Measurements from ENCODE around the gene MIER1.

Gene MIER1

GRCh38 chr1:66924756-66925557, at the start of gene MIER1, which contains the start of gene DNAI4:
MIER1 (plus strand) TSS chr1:66924990; CDS start chr1:66925029, 39 bp downstream.
DNAI4 (minus strand) TSS chr1:66924856; CDS start chr1:66924831, 25 bp downstream.
- H3K79me2 ChIP-seq (ENCODE audit: insufficient read depth, low read depth): peaks cover 64% of the 10 kb centered on the region
- peak within 1 kb of the TSS; percentile 36 for H2AFZ ChIP-seq (ENCODE audit: low read depth)
- H4K20me1 ChIP-seq (ENCODE audit: insufficient read depth): no peaks in the 10 kb centered on the region
- H3K4me1 ChIP-seq (ENCODE audit: low read depth, poor library complexity, severe bottlenecking): peaks cover 39% of the 10 kb centered on the region
- H3K9ac ChIP-seq: peak within 1 kb of the TSS; percentile 92
- H3K27ac ChIP-seq: peak within 1 kb of the TSS; percentile 98
- peak within 1 kb of the TSS; percentile 36 for H3K4me3 ChIP-seq (IDR thresholded peaks at IDR 0.05; ENCODE audit: insufficient read depth, low read depth, low read length)
- no peak for TF ChIP-seq CTCF (conservative IDR thresholded peaks at IDR 0.05; ENCODE audit: low read depth, low read length)
- H3K36me3 ChIP-seq (ENCODE audit: insufficient read depth): no peaks in the 10 kb centered on the region
- peak within 1 kb of the TSS; percentile 89 for H3K4me2 ChIP-seq
- H3K27me3 ChIP-seq (ENCODE audit: insufficient read depth, low read depth): no peaks in the 10 kb centered on the region

GRCh38 chr1:66876664-66877063, 48.1 kb upstream of the MIER1 start:
- Histone ChIP-seq H4K20me1 (ENCODE audit: insufficient read depth) (no peaks in the 10 kb centered on the region), H3K27ac (no peak overlapping the region), H3K27me3 (ENCODE audit: insufficient read depth, low read depth) (no peaks in the 10 kb centered on the region), H3K4me1 (ENCODE audit: low read depth, poor library complexity, severe bottlenecking) (no peaks in the 10 kb centered on the region), H3K79me2 (ENCODE audit: insufficient read depth, low read depth) (no peaks in the 10 kb centered on the region), H3K4me3 (IDR thresholded peaks at IDR 0.05; ENCODE audit: insufficient read depth, low read depth, low read length) (no peak overlapping the region), H2AFZ (ENCODE audit: low read depth) (no peak overlapping the region), H3K36me3 (ENCODE audit: insufficient read depth) (no peaks in the 10 kb centered on the region), H3K4me2 (no peak overlapping the region), H3K9ac (no peak overlapping the region)
- TF ChIP-seq CTCF (conservative IDR thresholded peaks at IDR 0.05; ENCODE audit: low read depth, low read length): no peak

- no peaks in the 10 kb centered on the region for H3K79me2 ChIP-seq (ENCODE audit: insufficient read depth, low read depth)
- no peaks in the 10 kb centered on the region for H4K20me1 ChIP-seq (ENCODE audit: insufficient read depth)
- H3K27me3 ChIP-seq (ENCODE audit: insufficient read depth, low read depth): no peaks in the 10 kb centered on the region
- H3K4me1 ChIP-seq (ENCODE audit: low read depth, poor library complexity, severe bottlenecking): no peaks in the 10 kb centered on the region
- no peaks in the 10 kb centered on the region for H3K36me3 ChIP-seq (ENCODE audit: insufficient read depth)
- H3K27ac ChIP-seq: no peak overlapping the region
- no peak overlapping the region for H3K4me3 ChIP-seq (IDR thresholded peaks at IDR 0.05; ENCODE audit: insufficient read depth, low read depth, low read length)
- H2AFZ ChIP-seq (ENCODE audit: low read depth): no peak overlapping the region
- H3K9ac ChIP-seq: no peak overlapping the region
- no peak for TF ChIP-seq CTCF (conservative IDR thresholded peaks at IDR 0.05; ENCODE audit: low read depth, low read length)
- no peak overlapping the region for H3K4me2 ChIP-seq
Measured at GRCh38 chr1:66889030-66889429, 35.8 kb upstream of the MIER1 start.

- Histone ChIP-seq H3K9ac (no peak overlapping the region), H4K20me1 (ENCODE audit: insufficient read depth) (no peaks in the 10 kb centered on the region), H3K79me2 (ENCODE audit: insufficient read depth, low read depth) (no peaks in the 10 kb centered on the region), H3K4me2 (no peak overlapping the region), H2AFZ (ENCODE audit: low read depth) (no peak overlapping the region), H3K4me1 (ENCODE audit: low read depth, poor library complexity, severe bottlenecking) (no peaks in the 10 kb centered on the region), H3K4me3 (IDR thresholded peaks at IDR 0.05; ENCODE audit: insufficient read depth, low read depth, low read length) (no peak overlapping the region), H3K27me3 (ENCODE audit: insufficient read depth, low read depth) (no peaks in the 10 kb centered on the region), H3K27ac (no peak overlapping the region), H3K36me3 (ENCODE audit: insufficient read depth) (no peaks in the 10 kb centered on the region)
- TF ChIP-seq CTCF (conservative IDR thresholded peaks at IDR 0.05; ENCODE audit: low read depth, low read length): no peak
Measured at GRCh38 chr1:66890621-66891020, 34.2 kb upstream of the MIER1 start.

Measured in KMS-11 (cell line).